Neural progenitor cell (in vitro differentiated cells): ENCODE data around the gene FBXO33.

Experiments used
- EZH2 ChIP-seq: fragments of 200-600 bp; sonication (generic); IDR thresholded peaks from 2 replicates; pipeline ENCODE4 v1.6.1; 2017; ENCODE audit warnings: antibody characterized with exemption, mild to moderate bottlenecking, moderate library complexity
- EZH2phosphoT487 ChIP-seq: fragments of 200-600 bp; sonication (generic); IDR thresholded peaks from 2 replicates; pipeline ENCODE4 v1.6.1; 2017; ENCODE audit warnings: antibody characterized with exemption
- TF ChIP-seq, protein P1 (sequence below): fragments of 200-600 bp; sonication (generic); IDR thresholded peaks from 2 replicates; pipeline ENCODE4 v1.5.1; 2017; ENCODE audit warnings: antibody characterized with exemption, mild to moderate bottlenecking

DNA sequence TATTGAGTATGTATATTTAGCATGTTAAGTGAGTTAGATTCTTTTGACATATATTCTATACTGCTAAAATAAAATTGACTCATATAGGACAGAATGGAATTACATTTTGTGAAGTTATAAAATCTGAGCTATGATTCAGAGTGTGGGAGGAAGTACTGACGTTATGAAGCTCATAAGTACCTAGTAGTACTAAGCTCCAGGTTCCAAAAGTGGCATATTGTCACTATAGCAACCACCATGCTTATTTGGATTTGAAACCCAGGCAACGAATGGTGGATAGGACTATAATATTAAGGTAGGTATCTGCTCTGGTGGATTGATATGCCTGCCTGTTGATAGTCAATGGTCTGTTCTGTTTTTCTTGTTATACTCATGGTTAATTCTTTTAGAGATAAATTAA, 2.2 kb upstream of the FBXO33 start:
- TF ChIP-seq, protein P1, sequence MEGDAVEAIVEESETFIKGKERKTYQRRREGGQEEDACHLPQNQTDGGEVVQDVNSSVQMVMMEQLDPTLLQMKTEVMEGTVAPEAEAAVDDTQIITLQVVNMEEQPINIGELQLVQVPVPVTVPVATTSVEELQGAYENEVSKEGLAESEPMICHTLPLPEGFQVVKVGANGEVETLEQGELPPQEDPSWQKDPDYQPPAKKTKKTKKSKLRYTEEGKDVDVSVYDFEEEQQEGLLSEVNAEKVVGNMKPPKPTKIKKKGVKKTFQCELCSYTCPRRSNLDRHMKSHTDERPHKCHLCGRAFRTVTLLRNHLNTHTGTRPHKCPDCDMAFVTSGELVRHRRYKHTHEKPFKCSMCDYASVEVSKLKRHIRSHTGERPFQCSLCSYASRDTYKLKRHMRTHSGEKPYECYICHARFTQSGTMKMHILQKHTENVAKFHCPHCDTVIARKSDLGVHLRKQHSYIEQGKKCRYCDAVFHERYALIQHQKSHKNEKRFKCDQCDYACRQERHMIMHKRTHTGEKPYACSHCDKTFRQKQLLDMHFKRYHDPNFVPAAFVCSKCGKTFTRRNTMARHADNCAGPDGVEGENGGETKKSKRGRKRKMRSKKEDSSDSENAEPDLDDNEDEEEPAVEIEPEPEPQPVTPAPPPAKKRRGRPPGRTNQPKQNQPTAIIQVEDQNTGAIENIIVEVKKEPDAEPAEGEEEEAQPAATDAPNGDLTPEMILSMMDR = no peak
- no peak for TF ChIP-seq EZH2
- no peak for TF ChIP-seq EZH2phosphoT487
